Measurements from ENCODE around the gene CMTM1.

- TF ChIP-seq CTCF (conservative IDR thresholded peaks at IDR 0.05) (no peak), ZFX (IDR thresholded peaks at IDR 0.05) (no peak)
Observed at GRCh38 chr16:66521252-66521713, 45.0 kb upstream of the CMTM1 start.

All from C4-2B (cell line).